Activated CD8-positive, alpha-beta memory T cell treated with anti-CD3 and anti-CD28 coated beads, Interleukin-2, amount 10 ng/mL, durations not matched to agents 7 days and 5 days (primary cell): Measurements from ENCODE around the gene PCA3. TPM values are rescaled to one million over a fixed set of nuclear protein-coding genes. Genes with fewer than 3 reads are reported as not detected.

Source experiments
- ATAC-seq: fragments of 150-1000 bp; cut with Tn5 transposase; one replicate; pipeline ENCODE4 v1.10.0; 2021; ENCODE audit warnings: moderate library complexity
- CTCF ChIA-PET: fragments of 350-600 bp; sonication (Branson Sonifier 250); formaldehyde crosslinking; loops from one replicate; lab custom pipeline; 2021; ENCODE audit warnings: antibody characterized with exemption; lab: Charles Lee
- DNase-seq: peaks from one replicate; pipeline ENCODE4 v3.0.0-alpha.2; 2020
- H3K27ac Mint-ChIP-seq: one replicate; pipeline ENCODE4 v1.8.0; 2021; ENCODE audit warnings: mild to moderate bottlenecking, mixed read lengths
- H3K27me3 Mint-ChIP-seq: one replicate; pipeline ENCODE4 v1.8.0; 2021; ENCODE audit warnings: mixed read lengths
- H3K36me3 Mint-ChIP-seq: one replicate; pipeline ENCODE4 v1.8.0; 2021; ENCODE audit warnings: mild to moderate bottlenecking, mixed read lengths
- H3K4me1 Mint-ChIP-seq: one replicate; pipeline ENCODE4 v1.8.0; 2021; ENCODE audit warnings: mixed read lengths
- H3K4me3 Mint-ChIP-seq: one replicate; pipeline ENCODE4 v1.8.0; 2021; ENCODE audit warnings: mild to moderate bottlenecking, moderate library complexity, mixed read lengths
- H3K9me3 Mint-ChIP-seq: one replicate; pipeline ENCODE4 v1.8.0; 2022; ENCODE audit warnings: low read depth, mixed read lengths
- total RNA-seq, 2 experiments: library from RNA; stranded (reverse); gene quantifications; one replicate each; pipeline ENCODE4 v1.2.3, GENCODE V29; 2021

PCA3 gene
- total RNA-seq, 2 experiments from 2014 or later: not detected

GRCh38 chr9:76812591-76812990 is 48.4 kb downstream of the PCA3 start:
- ATAC-seq: no peak

GRCh38 chr9:76817489-76817888 is 53.3 kb downstream of the PCA3 start:
- CTCF ChIA-PET: no interaction called here
- no peak overlapping the region for H3K27ac Mint-ChIP-seq

More at GRCh38 chr9:76812591-76812990, 48.4 kb downstream of the PCA3 start:
- CTCF ChIA-PET: no interaction called here
- no peaks in the 10 kb centered on the region for H3K36me3 Mint-ChIP-seq
- no peak overlapping the region for H3K27ac Mint-ChIP-seq
- no peaks in the 10 kb centered on the region for H3K9me3 Mint-ChIP-seq
- H3K4me3 Mint-ChIP-seq: no peak overlapping the region
- H3K4me1 Mint-ChIP-seq: no peaks in the 10 kb centered on the region
- H3K27me3 Mint-ChIP-seq: peaks cover 41% of the 10 kb centered on the region
- DNase-seq: no peak

GRCh38 chr9:76818271-76818670 is 54.0 kb downstream of the PCA3 start:
- no peak for DNase-seq
- H3K4me1 Mint-ChIP-seq: no peaks in the 10 kb centered on the region
- H3K4me3 Mint-ChIP-seq: no peak overlapping the region

More at GRCh38 chr9:76817489-76817888, 53.3 kb downstream of the PCA3 start:
- Mint-ChIP-seq H3K4me1 (no peaks in the 10 kb centered on the region), H3K27me3 (peaks cover 25% of the 10 kb centered on the region), H3K9me3 (no peaks in the 10 kb centered on the region), H3K36me3 (no peaks in the 10 kb centered on the region), H3K4me3 (no peak overlapping the region)
- DNase-seq: no peak
- ATAC-seq: no peak

GRCh38 chr9:76820431-76820830 is 56.2 kb downstream of the PCA3 start:
- no peaks in the 10 kb centered on the region for H3K36me3 Mint-ChIP-seq
- H3K4me1 Mint-ChIP-seq: no peaks in the 10 kb centered on the region
- DNase-seq (no peak), ATAC-seq (no peak)
- H3K9me3 Mint-ChIP-seq: no peaks in the 10 kb centered on the region
- CTCF ChIA-PET: interaction anchor here (0.6 kb wide), 1 partner anchor 1553 kb away, joined by 5 read pairs; no protein-coding TSS in a partner anchor
- H3K4me3 Mint-ChIP-seq: no peak overlapping the region
- no peak overlapping the region for H3K27ac Mint-ChIP-seq
- peaks cover 12% of the 10 kb centered on the region for H3K27me3 Mint-ChIP-seq

More at GRCh38 chr9:76818271-76818670, 54.0 kb downstream of the PCA3 start:
- H3K9me3 Mint-ChIP-seq: no peaks in the 10 kb centered on the region
- H3K36me3 Mint-ChIP-seq: no peaks in the 10 kb centered on the region
- no peak for ATAC-seq
- no peak overlapping the region for H3K27ac Mint-ChIP-seq
- CTCF ChIA-PET: no interaction called here
- H3K27me3 Mint-ChIP-seq: peaks cover 21% of the 10 kb centered on the region

GRCh38 chr9:76827296-76828080 is 63.2 kb downstream of the PCA3 start:
- no peak overlapping the region for H3K27ac Mint-ChIP-seq
- DNase-seq (no peak), ATAC-seq (no peak)
- H3K4me3 Mint-ChIP-seq: no peak overlapping the region
- H3K9me3 Mint-ChIP-seq: no peaks in the 10 kb centered on the region
- no peaks in the 10 kb centered on the region for H3K27me3 Mint-ChIP-seq
- no peaks in the 10 kb centered on the region for H3K36me3 Mint-ChIP-seq
- CTCF ChIA-PET: no interaction called here
- H3K4me1 Mint-ChIP-seq: no peaks in the 10 kb centered on the region

- no peak overlapping the region for H3K4me3 Mint-ChIP-seq
- ATAC-seq (no peak), DNase-seq (no peak)
- no peaks in the 10 kb centered on the region for H3K36me3 Mint-ChIP-seq
- H3K4me1 Mint-ChIP-seq: no peaks in the 10 kb centered on the region
- H3K27me3 Mint-ChIP-seq: no peaks in the 10 kb centered on the region
- no peaks in the 10 kb centered on the region for H3K9me3 Mint-ChIP-seq
- H3K27ac Mint-ChIP-seq: no peak overlapping the region
- CTCF ChIA-PET: no interaction called here
These were observed 64.2 kb downstream of the PCA3 start for GRCh38 chr9:76828447-76828846.

- ATAC-seq (no peak), DNase-seq (no peak)
- Mint-ChIP-seq H3K27ac (no peak overlapping the region), H3K4me3 (no peak overlapping the region), H3K4me1 (no peaks in the 10 kb centered on the region), H3K36me3 (no peaks in the 10 kb centered on the region), H3K9me3 (no peaks in the 10 kb centered on the region), H3K27me3 (no peaks in the 10 kb centered on the region)
- CTCF ChIA-PET: no interaction called here
These were observed 71.5 kb downstream of the PCA3 start for GRCh38 chr9:76835571-76836283.

Other genes starting within 250 kb of the PCA3 start
- 1 to 10 TPM in 1 of 2 experiments, under 1 TPM in 1; 0.40 to 1.3 TPM for gene PRUNE2, start 141.7 kb downstream of the PCA3 start, total RNA-seq